SK-N-MC (cell line): Measurements from ENCODE around the gene VAV2.
"Not testable (repeated sequence)": the region's sequence is repeated elsewhere in the genome, so short reads cannot be mapped to it uniquely, and the experiment has no call there.

Experiments
- DNase-seq: peaks from one replicate; pipeline ENCODE4 v3.0.0-alpha.2; 2011; ENCODE audit warnings: low read depth, low spot score
- H3K27ac ChIP-seq: fragments of 200-600 bp; sonication (generic); 2 replicates; pipeline ENCODE4 v1.5.1; 2016; ENCODE audit warnings: mixed run types
- H3K36me3 ChIP-seq: fragments of 200-600 bp; sonication (generic); 2 replicates; pipeline ENCODE4 v1.6.1; 2017; ENCODE audit warnings: antibody characterized with exemption, low read length, mixed read lengths; ENCODE audit not compliant: insufficient read depth
- H3K4me3 ChIP-seq: fragments of 200-600 bp; sonication (generic); 2 replicates; pipeline ENCODE4 v1.5.1; 2016
- H3K9ac ChIP-seq: fragments of 200-600 bp; sonication (generic); 2 replicates; pipeline ENCODE4 v1.8.0; 2017; ENCODE audit warnings: mixed run types, mixed read lengths; ENCODE audit not compliant: insufficient read length
- H3K9me3 ChIP-seq: fragments of 200-600 bp; sonication (generic); 2 replicates; pipeline ENCODE4 v1.6.1; 2017; ENCODE audit warnings: low read depth, mild to moderate bottlenecking, antibody characterized with exemption, low read length, moderate library complexity, mixed read lengths
- EZH2 ChIP-seq: fragments of 200-600 bp; sonication (generic); IDR thresholded peaks from one replicate; pipeline ENCODE4 v1.6.1; 2017; ENCODE audit warnings: antibody characterized with exemption
- FOXP2 ChIP-seq: optimal IDR thresholded peaks from 2 replicates; pipeline ENCODE3; 2011; ENCODE audit warnings: mild to moderate bottlenecking, moderate library complexity; ENCODE audit not compliant: insufficient read depth; ENCODE audit errors: extremely low read length, control extremely low read depth
- POLR2AphosphoS5 ChIP-seq: IDR thresholded peaks from 2 replicates; pipeline ENCODE4 v1.6.1; 2012; ENCODE audit warnings: mild to moderate bottlenecking, low read depth, low read length, borderline replicate concordance

The VAV2 gene

DNA sequence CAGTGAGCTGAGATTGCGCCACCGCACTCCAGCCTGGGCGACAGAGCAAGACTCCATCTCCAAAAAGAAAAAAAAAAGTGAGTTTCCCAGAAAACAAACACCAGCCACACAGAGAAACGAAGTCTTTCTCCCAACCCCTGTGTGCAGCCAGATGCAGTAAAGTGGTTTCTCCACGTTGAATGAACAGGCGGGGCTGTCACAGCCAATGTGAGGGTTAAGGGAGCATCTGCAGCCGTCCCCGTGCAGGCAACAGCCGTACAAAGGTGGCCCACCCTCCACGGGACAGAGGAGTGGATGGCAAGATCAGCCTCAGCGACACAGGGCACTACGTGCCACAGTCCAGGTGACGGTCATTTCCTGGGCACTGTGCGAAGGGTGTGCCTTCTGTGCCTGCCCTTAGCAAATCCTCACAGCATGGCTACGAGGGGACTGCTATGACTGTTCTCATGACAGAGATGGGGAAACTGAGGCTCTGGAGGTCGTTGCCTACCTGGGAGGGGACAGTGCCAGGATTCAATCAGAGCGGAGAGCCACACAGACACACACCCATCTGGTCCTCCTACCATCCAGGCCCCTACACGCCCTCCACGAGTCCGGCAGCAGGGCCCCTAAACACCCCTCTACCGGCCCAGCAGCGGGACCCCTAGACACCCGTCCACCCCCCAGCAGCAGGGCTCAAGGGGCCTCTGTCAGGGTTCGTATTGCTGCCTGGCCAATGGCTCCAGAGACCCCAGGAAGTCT is 2.3 kb downstream of the VAV2 start:
- no peaks in the 10 kb centered on the region for H3K36me3 ChIP-seq
- H3K27ac ChIP-seq: no peak overlapping the region
- TF ChIP-seq EZH2 (no peak), POLR2AphosphoS5 (no peak), FOXP2 (no peak)
- H3K9ac ChIP-seq: no peak overlapping the region
- DNase-seq: no peak
- no peak overlapping the region for H3K4me3 ChIP-seq
- H3K9me3 ChIP-seq: no peaks in the 10 kb centered on the region

DNA sequence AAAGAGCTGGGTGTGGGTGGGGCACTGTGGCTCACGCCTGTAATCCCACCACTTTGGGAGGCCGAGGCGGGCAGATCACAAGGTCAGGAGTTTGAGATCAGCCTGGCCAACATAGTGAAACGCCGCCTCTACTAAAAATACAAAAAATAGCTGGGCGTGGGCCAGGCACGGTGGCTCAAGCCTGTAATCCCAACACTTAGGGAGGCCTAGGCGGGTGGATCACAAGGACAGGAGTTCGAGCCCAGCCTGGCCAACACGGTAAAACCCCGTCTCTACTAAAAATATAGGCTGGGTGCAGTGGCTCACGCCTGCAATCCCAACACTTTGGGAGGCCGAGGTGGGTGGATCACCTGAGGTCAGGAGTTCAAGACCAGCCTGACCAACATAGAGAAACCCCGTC is 3.4 kb downstream of the VAV2 start:
- H3K36me3 ChIP-seq, H3K9me3 ChIP-seq, H3K9ac ChIP-seq, DNase-seq, H3K27ac ChIP-seq, H3K4me3 ChIP-seq: not testable (repeated sequence)

DNA sequence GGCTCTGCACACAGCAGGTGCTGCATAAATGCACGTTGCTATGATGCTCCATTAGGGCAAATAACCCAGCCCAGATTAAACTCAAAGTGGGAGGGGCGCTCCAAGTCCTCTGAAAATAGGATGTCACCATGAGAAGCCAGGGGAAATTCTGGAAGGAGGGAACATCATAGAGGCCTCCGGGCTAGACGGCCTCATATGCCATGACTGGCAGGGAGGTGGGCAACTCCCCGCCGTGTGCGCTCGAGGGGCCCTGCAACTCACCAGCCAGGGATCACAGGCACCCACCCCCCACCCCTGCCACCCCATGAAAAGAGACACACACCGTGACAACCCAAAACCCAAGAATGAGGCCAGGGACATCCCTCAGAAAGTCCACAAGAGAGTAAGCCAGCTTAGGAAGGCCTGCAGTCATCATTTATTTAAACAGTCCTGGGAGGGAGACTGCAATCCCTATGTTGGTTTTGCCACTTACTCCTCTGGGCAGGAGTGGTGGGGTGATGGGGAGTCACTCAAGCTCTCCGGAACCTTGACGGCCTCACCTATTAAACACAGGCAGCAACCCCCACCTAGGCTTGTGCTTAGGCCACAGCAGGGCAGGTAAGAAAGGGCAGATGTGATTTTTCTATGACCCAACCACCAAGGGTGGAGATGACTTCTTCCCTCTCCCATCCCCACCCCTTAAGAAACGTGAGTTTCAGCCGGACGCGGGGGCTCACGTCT is 4.0 kb downstream of the VAV2 start:
- Histone ChIP-seq H3K36me3 (no peaks in the 10 kb centered on the region), H3K9me3 (no peaks in the 10 kb centered on the region), H3K27ac (no peak overlapping the region), H3K9ac (no peak overlapping the region), H3K4me3 (no peak overlapping the region)
- TF ChIP-seq POLR2AphosphoS5 (no peak), EZH2 (no peak), FOXP2 (no peak)
- DNase-seq: no peak

DNA sequence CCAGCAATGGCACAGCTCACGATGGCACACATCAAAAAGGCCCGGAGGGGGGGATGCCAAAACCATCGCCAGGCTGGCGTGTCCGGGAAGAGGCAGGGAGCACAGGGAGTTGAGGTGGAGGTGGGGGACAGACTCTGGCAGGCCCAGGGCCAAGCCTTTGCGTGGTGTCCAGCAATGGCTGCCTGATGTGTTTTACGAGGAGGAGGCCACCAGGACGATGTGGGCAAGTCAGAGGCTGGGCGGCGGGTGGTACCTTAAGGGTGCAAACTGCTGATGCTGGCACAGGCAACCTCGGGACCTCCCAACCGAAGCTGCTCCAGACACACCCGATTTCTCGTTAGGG is 4.7 kb downstream of the VAV2 start:
- Histone ChIP-seq H3K36me3 (no peaks in the 10 kb centered on the region), H3K27ac (no peak overlapping the region), H3K9me3 (no peaks in the 10 kb centered on the region), H3K9ac (no peak overlapping the region), H3K4me3 (no peak overlapping the region)
- no peak for DNase-seq
- TF ChIP-seq POLR2AphosphoS5 (no peak), FOXP2 (no peak), EZH2 (no peak)

DNA sequence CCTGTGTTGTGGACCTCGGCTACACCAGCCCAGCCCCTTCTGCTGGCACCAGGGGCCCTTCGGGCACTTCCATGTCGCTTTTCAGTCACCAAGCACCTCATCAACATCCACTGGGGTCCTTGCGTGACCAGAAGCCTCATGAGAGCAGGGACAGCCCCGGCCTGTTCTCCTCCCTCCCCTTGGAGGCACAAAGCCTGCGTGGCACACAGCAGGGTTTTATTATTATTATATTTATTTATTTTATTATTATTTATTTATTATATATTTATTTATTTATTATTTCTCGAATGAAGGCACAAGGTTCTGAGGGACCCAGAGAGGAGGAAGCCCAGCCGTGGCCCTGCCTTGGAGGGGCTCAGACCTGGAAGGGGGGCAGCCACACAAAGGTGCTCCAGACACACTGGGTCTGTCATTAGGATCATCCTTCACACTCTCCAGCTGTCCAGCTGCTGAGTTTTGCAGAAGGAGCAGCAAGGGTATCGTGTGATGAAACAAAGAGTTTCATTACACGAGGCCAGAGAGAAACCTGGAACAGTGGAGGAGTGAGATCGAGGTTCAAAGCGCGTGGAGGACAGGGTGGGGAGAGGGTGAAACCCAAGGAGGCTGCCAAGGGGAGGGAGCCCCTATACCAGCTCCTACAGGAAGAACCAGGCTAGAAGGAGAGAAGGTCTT is 5.2 kb downstream of the VAV2 start:
- Histone ChIP-seq H3K9me3 (no peaks in the 10 kb centered on the region), H3K36me3 (no peaks in the 10 kb centered on the region), H3K4me3 (no peak overlapping the region), H3K27ac (no peak overlapping the region), H3K9ac (no peak overlapping the region)
- TF ChIP-seq EZH2 (no peak), FOXP2 (no peak), POLR2AphosphoS5 (no peak)
- no peak for DNase-seq

DNA sequence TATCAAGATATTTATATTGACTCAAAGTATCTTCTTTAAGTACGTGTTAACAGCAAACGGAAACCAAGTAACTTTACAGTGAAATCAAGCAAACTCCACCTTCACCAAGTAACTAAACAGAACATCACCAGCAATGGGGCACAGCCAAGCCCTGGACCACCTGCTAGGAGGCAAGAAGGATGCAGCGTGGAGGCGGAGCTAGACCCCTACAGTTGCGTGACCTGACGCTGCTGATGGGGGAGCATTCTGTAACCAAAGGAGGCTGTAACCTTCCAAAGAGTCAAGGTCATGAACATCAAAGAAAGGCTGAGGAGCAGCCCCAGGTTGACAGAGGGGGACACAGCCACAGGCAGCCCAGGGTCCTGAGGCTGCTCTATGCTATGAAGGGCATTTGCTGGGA is 6.1 kb downstream of the VAV2 start:
- Histone ChIP-seq H3K9ac (no peak overlapping the region), H3K36me3 (no peaks in the 10 kb centered on the region), H3K9me3 (no peaks in the 10 kb centered on the region), H3K4me3 (no peak overlapping the region), H3K27ac (no peak overlapping the region)
- TF ChIP-seq FOXP2 (no peak), EZH2 (no peak), POLR2AphosphoS5 (no peak)
- no peak for DNase-seq

DNA sequence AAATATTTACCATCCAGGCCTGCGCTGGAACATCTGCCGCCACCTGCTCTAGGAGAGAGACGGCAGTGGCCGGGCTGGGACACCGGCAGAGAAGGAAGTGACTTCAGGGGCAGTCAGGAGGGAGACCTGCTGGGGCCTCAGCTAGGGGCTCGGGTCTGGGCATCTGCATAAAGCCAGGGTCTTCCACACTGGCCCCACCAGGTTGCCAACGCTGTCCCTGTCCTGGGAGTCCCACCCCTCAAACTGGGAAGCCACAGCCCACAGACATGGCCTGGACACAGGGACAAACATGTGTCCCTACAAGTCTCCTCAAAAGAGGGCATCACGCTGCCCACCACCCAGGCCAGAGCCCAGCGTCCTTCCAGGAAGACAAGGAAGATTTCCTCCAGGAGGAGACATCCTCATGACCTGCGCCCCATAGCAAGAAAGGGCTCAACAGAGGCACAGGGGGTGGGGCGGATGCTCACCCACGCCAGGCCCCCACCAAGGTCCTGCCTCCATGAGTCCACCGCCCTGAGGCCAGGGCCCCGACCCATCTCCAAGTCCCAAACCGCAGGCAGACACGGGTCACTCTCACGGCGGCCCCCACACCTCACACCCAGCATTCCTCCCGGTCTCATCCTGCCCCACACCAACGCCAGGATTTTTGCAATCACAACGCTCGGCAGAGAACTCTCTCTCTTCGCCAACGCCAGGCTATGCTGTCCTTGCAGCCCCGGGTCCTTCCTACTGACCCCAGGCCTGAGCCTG is 9.0 kb downstream of the VAV2 start:
- no peak for DNase-seq
- TF ChIP-seq POLR2AphosphoS5 (no peak), FOXP2 (no peak), EZH2 (no peak)
- no peak overlapping the region for H3K4me3 ChIP-seq
- H3K27ac ChIP-seq: no peak overlapping the region
- H3K9me3 ChIP-seq: no peaks in the 10 kb centered on the region
- no peak overlapping the region for H3K9ac ChIP-seq
- no peaks in the 10 kb centered on the region for H3K36me3 ChIP-seq

DNA sequence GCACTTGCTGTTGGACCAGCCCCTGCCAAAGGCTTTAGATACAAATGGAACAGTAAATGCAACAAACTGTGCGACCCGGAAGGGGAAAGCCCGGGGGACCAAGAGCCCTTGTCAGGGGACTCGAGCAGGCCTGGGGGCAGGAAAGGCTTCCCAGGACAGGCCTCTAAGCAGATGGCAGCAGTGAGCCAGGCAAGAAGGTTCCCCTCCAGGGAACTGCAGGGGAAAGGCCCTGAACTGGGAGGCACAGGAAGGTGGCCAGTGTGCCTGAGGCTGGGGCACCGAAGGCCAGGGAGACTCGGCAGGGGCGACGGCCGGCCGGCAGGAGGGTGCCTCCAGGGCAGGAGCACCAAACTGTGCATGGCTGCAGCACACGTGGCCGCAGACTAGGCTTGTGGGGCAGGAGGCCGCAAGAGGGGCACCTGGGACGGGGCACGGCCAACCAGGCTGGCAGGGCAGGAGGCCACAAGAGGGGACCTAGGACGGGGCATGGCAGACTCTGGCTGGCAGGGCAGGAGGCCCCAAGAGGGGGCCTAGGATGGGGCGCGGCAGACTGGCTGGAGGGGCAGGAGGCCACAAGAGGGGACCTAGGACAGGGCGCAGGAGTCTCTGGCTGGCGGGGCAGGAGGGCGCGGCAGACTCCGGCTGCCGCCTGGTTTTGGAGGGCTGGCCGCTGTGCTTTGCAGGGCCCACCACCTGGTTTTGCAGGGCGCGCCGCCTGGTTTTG is 10.0 kb downstream of the VAV2 start:
- Histone ChIP-seq H3K9me3 (no peaks in the 10 kb centered on the region), H3K9ac (no peak overlapping the region), H3K27ac (no peak overlapping the region), H3K4me3 (no peak overlapping the region), H3K36me3 (no peaks in the 10 kb centered on the region)
- TF ChIP-seq FOXP2: no peak
- TF ChIP-seq POLR2AphosphoS5: no peak
- TF ChIP-seq EZH2: no peak
- no peak for DNase-seq
